Dedifferentiated amniotic fluid mesenchymal stem cell (primary cell): ENCODE measurements around the gene SCFD2.
A peak's percentile ranks its signal among the peaks of the same experiment; 100 is the strongest.
"Not testable (repeated sequence)": the region's sequence is repeated elsewhere in the genome, so short reads cannot be mapped to it uniquely, and the experiment has no call there.

Experiments
- DNase-seq: peaks from one replicate; pipeline ENCODE4 v3.0.0-alpha.2; 2016; ENCODE audit errors: extremely low spot score

The SCFD2 gene

GRCh38 chr4:53050361-53050774 lies 315.5 kb downstream of the SCFD2 start:
- no peak for DNase-seq

GRCh38 chr4:53049528-53049927 lies 316.3 kb downstream of the SCFD2 start:
- DNase-seq, result no peak

DNA sequence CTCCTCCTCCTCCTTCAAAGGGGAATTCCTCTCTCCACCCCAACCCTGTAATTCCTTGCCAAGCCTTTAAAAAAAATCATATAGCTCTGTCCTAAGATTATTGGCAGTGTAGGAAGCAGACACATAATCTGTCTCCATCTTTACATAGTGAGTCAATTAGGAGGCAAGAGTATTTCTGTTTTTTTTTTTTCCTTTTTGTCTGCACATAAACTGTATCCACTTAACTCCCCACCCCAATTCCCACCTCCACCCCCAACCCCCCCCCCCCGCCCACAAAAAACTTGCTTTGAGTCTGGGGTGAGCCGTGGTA lies 321.3 kb downstream of the SCFD2 start:
- DNase-seq, result no peak

- no peak for DNase-seq
These were observed 321.8 kb downstream of the SCFD2 start for GRCh38 chr4:53043891-53044650.

- DNase-seq, result no peak
These were observed 322.8 kb downstream of the SCFD2 start for GRCh38 chr4:53043055-53043454.

DNA sequence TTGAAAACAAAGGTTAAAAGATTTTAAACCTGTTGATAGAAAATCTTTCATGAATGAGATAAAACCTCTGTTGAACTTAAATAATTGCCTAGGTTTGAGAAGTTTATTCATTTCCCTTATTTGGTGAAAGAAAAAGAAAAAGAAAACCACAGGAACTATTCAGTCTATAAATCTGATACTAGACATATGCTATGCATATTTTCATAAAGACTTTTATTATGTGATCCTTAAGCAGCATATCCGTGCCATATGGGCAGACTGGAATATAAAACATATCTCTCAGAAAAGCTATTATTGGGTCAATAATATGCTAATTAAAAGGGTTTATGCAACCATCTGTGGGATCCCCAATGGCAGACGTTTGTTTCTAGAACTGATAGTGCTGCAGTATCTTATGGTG lies 325.0 kb downstream of the SCFD2 start:
- DNase-seq, result no peak

DNA sequence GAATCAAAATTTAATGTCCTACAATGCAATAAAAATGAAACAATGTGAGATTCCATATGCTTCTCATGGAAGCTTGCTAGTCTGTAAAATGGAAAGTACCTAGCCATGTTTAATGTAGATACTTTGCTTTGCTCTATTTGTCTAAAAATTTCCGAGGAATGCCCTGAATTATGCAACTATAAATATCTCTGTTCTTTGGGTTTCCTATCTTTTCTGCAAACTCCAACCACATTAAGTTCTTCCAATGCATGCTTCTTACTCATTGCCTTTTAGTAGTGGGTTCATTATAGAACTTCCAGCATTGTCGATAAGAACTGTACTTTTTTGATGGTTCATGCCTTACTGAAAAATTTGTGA lies 325.4 kb downstream of the SCFD2 start:
- DNase-seq, result no peak

DNA sequence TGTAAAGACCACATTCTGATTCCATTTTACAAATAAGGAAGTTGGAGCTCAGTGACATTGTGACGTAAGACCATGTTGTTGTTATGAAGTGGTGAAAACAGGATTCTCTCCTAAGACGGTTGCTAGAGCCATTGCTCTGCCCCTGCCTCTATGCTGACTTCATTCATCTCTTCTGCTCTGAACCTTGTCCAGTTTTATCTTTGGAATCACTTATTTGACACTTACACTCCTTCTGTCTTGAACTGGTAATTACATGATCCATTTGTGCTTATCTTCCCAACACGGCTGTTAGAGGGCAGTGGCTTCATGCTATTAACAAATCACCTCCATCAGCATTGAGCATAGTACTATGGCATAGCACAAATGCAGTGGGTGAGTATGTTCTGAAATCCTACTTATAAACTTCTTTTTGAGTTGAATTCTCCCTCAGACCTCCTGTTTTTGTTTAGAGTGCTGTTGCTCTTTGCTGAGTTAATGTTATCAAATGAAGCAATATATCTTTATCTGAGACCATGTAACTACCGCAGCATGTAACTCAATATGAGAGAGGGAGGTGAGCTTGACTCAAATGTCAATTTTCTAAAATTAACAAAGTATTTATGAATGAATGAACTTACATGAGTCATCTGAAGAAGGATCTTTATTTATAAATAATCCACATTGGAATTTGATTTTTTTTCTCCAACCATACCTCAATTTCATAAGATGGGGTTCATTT lies 326.0 kb downstream of the SCFD2 start:
- DNase-seq, result no peak

GRCh38 chr4:53037892-53038291 lies 328.0 kb downstream of the SCFD2 start:
- no peak for DNase-seq

DNA sequence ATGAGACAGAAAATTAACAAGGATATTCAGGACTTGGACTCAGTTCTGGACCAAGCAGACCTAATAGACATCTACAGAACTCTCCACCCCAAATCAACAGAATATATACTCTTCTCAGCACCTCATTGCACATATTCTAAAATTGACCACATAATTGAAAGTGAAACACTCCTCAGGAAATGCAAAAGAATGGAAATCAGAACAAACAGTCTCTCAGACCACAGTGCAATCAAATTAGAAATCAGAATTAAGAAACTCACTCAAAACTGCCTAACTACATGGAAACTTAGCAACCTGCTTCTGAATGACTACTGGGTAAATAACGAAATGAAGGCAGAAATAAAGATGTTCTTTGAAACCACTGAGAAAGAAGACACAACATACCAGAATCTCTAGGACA lies 333.0 kb downstream of the SCFD2 start:
- not testable (repeated sequence) for DNase-seq

DNA sequence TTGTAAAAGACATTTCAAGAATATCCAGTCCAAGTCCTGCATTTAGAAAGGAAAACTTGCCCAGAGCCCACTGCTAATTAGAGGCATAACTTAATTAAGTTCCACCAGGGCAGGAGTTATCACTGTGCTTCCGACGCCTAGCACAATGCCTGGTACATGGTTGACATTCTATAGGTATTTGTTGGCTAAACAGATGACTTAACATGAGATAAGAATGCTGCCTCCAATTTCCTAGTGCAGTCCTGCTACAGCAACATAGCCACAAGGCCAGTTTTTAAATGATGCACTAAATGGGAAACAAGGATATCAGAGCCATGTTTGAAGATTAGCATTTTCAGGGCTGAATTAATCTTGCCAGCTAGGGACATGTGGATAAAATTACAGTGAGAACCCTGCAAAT lies 339.6 kb downstream of the SCFD2 start:
- no peak for DNase-seq

GRCh38 chr4:53023677-53024299 lies 342.1 kb downstream of the SCFD2 start:
- DNase-seq, result no peak

GRCh38 chr4:53022513-53023100 lies 343.3 kb downstream of the SCFD2 start:
- no peak for DNase-seq

- DNase-seq, result no peak
These were observed 343.9 kb downstream of the SCFD2 start for GRCh38 chr4:53021754-53022512.

DNA sequence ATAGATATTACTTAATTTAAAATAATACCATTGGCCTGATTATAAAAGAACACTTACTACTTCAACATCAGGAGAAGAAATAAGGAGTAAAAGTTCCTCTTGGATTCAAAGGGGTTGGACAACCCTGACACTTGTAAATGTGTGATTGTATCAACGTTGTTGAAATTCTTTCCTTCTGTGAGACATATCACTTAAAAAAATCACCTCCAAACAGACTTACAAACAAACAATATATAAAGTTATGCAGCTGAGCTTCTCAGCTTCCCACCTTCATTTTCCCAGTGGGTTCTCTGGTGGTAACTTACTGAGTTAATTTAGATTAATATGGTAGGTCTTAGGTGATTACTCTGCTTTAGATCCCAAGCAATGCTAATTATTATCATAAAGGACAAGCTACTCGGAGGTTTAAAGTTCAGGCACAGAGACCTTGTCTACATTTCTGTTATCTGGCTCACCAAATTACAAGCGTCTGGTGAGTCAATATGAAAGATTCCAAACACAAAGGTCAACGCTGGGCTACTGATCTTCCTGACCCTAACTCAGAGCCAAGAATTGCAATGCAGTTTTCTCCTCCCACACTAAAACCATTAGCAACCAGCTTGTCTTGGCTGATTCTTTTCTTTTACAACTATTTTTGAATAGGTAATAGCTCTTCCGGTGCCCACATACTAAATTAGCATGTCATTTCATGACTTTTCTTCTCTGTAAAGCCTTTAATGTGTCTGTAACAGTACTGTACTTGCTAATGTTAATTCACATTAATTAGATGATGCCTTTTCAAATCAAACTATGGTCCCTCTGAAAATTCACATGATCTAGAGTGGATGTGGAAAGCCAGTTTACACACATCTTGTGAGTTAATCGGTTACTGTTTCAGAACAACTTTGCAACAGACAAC lies 346.1 kb downstream of the SCFD2 start:
- DNase-seq, result no peak

GRCh38 chr4:53018471-53018870 lies 347.4 kb downstream of the SCFD2 start:
- DNase-seq, result no peak

GRCh38 chr4:53016099-53016820 lies 349.6 kb downstream of the SCFD2 start:
- DNase-seq, result no peak

DNA sequence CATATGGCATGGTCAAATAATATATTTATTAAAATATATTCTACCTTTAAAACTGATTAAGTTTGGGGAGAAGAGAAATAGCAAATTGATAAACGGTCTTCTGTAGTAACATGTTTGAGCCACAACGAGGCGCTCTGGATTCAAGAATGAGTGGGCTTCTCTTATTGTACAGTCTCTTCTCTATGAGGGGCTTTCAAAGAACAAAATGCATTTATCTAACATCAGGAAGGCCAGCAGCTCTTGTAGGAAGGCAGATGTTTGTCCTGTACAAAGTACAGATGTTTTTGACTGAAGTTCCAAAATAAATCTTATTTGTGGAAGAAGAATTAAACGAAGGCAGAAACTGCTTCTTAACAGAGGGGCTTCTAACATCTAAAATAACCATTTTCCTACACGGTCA lies 350.2 kb downstream of the SCFD2 start:
- peak; percentile 51 for DNase-seq

GRCh38 chr4:53014881-53015280 lies 351.0 kb downstream of the SCFD2 start:
- no peak for DNase-seq
